GM12801 (cell line): ENCODE data around the gene SNCAIP.

Experiments used
- TF ChIP-seq, protein P1 (sequence below): IDR thresholded peaks from one replicate; pipeline ENCODE4 v1.5.1; 2011; ENCODE audit warnings: control low read depth; ENCODE audit not compliant: insufficient read length; ENCODE audit errors: extremely low read depth

The SNCAIP gene

DNA sequence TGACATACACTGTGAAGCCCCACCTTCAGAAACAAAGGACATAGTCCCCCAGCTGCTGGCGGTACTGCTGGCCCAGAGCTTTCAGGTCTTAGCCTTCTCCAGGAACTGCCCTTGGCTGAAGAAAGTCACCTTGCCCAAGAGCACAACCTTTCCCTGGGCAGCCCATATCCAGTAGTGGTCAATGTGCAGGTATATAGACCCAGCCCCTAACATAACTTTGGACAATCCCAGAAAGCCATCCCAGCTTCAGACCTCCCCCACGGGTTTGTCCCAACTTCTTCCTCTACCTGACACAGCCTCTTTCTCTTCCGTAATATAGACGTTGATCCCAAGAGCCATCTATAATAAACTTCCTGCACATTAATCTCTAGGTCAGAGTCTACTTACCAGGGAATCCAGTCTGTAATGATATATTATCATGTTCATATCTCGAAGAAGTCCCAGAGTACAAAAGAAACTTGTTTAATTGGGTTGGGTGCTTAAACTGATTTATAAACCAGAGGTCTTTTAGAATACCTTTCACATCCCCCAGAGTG, 157.4 kb downstream of the SNCAIP start:
- TF ChIP-seq, protein P1, sequence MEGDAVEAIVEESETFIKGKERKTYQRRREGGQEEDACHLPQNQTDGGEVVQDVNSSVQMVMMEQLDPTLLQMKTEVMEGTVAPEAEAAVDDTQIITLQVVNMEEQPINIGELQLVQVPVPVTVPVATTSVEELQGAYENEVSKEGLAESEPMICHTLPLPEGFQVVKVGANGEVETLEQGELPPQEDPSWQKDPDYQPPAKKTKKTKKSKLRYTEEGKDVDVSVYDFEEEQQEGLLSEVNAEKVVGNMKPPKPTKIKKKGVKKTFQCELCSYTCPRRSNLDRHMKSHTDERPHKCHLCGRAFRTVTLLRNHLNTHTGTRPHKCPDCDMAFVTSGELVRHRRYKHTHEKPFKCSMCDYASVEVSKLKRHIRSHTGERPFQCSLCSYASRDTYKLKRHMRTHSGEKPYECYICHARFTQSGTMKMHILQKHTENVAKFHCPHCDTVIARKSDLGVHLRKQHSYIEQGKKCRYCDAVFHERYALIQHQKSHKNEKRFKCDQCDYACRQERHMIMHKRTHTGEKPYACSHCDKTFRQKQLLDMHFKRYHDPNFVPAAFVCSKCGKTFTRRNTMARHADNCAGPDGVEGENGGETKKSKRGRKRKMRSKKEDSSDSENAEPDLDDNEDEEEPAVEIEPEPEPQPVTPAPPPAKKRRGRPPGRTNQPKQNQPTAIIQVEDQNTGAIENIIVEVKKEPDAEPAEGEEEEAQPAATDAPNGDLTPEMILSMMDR, result no peak

DNA sequence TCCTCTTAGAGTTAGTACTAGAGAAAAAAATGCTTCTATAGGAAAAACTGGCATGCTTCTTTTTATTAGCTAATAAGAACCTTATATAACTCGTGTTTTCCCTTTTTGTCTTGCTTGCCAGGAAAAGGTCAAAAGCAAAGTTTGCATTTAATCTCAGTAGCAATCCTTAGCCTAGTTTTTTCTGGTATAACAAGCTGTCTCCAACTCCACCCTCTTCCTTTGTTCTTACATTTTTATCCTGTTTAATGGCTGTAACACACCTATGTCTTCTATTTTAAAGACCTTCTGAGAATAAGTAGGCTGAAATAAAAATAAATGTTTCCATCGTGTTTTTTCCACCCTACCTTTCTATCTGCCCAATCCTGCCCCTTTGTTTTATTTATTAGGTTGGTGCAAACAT, 158.3 kb downstream of the SNCAIP start:
- TF ChIP-seq, protein P1, result no peak

DNA sequence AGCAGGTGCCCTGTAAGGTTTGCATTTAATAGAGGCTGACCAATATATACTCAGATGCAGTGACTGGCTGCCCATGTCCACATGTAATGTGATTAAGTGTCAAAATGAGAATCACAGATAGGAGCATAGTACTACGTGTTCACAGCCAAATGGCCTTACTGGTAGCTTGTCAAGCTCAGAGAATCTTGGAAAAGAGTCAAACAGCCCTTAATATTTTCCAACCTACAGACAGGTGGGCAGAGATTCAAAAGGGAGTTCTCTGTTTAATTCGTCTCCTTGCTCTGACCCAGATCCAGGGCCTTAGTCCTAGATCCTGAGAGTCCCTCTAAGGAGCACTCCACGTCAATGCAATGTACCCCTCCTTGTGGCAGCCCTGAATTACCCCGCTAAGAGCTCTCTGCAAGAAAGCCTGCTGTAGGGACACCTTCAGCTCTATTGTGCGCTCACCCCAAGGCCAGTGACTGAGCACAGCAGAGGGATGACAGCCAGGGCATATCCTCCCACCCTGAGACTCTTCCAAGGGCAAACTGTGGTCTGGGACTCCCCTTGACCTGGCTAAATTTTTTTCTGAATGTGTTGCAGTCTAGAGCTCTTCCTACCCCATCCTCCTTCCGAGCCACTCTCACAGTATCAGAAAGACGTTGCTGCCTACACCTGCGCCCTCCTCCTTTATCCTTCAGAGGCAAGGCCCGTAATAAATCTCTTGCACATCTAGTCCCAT, 159.2 kb downstream of the SNCAIP start:
- TF ChIP-seq, protein P1, result no peak

DNA sequence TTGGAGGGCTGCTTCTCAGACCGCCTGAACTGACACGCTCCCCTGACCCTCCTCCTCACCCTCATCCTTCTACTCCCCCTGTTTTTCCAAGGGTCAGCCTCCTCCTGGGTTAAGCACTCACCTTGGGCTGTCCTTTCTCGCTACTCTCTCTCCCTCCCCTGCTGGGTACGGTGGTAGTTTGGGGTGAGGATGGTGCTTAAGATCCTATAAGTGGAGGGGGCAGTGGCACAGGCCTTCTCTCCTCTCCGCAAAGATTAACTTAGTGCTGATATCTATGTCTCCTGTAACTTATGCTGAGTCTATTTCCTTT, 159.7 kb downstream of the SNCAIP start:
- TF ChIP-seq, protein P1, result no peak

DNA sequence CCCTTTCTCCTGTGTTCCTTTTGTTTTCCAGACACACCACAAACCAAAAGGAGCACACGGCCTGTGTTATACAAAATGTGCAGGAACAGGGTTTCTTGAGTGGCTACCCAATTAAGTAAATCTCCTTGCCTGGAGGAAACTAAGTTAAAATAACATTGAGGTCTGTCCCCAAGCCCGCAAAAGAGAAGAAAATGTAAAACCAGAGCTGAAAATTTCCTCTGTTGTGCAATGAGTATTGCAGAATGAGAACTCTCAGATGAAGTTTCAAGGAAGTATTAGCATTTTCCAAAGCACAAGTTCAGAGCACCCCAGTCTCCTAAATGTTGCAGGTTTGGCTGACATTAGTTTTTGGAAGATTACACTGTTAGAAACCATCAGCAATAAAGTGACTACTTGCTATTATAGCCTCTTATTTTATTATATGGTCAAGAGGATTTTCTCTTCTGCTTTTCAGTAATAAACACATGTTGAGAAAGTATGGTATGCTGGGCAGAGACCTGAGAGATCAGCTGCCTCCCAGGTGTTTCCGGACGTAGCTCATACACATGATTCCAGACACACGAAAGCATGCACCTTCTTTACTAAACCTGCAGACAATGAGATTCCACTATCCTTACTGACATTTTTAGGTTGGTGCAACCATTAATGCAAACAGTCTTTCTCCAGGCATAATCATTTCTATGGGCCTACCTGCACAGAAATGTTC, 161.3 kb downstream of the SNCAIP start:
- TF ChIP-seq, protein P1, result no peak

DNA sequence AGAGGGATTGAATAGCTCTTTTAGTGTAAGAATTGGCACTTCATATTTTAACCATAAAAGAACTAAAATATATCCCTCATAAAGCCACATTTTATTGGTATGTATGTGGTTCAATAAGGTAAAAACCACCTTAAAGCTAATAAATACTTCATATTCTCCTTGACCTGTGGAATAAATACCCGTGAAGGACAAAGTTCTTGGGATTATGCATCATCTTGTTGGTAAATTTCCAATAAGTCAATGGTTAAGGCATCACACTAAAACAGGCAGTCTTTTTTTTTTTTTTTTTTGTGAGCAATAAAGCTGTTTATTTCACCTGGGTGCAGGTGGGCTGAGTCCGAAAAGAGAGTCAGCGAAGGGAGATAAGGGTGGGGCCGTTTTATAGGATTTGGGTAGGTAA, 161.9 kb downstream of the SNCAIP start:
- TF ChIP-seq, protein P1, result no peak

DNA sequence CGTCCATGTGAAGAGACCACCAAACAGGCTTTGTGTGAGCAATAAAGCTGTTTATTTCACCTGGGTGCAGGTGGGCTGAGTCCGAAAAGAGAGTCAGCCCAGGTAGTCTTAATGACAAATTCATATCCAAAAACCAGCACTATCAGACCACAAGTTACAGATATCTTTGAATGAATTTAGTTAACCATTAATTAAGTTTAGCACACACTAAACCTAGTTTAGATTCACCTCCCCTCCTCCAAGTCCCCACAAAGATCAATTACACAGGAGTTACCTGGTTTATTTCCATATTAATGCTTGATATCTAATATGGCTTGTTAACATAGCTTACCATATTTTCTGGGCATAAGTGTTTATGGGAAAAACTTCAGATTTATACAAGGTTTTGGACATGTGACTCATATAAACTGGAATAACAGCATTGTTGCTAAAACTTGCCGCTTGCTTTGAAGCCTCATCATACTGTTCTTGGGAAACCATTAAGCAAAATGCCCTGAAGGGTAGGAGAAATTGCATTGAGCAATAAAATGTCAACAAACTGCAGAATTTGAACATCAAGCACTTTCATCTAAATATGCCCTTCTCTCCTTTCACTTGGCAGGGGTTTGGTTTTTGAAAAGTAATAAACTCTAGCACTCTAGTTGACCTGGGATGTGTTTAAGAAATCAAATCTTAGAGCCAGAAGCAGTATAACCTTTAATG, 166.9 kb downstream of the SNCAIP start:
- TF ChIP-seq, protein P1, result no peak
